Middle frontal gyrus (tissue), 1 donor: ENCODE results near the gene DHRSX.
"Not testable (repeated sequence)": the region's sequence is repeated elsewhere in the genome, so short reads cannot be mapped to it uniquely, and the experiment has no call there.

Source experiments
- DNase-seq: peaks from one replicate; pipeline ENCODE4 v3.0.0-alpha.2; 2015; ENCODE audit warnings: low spot score; ENCODE audit errors: extremely low spot score

The DHRSX gene

DNA sequence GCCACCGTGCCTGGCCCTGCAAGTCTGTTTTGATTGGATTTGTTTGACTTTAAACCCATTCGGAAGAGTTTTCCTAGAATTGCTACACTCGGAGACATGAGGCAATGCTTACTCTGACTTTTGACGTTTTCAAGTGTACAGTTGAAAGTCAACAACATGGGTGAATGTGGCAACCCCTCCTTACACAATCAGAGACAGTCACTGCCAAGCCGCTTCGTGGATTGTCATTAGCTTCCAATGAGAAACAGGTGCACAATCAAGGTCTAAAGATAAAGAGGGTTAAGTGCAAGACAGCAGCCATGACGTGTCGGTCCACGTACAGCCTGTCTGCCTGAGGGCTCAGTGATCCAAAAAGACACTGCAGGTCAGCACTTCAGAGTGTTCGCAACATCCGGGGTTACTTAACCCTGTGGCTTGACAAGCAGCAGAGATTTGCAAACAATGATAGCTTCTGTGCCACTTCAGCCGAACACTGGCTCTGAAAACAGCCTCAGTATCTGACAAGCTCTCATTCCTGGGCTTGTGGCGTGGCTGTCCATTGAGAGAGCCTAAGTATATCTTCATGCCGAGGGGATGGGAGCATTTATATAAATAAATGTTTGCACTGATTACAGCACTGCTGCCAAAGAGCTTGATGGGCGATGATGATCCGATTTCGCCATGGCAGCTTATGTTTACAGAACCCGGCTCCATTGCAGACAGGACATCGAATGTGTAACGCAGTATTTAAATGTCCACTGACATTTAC, 180.0 kb downstream of the DHRSX start:
- DNase-seq = no peak

DNA sequence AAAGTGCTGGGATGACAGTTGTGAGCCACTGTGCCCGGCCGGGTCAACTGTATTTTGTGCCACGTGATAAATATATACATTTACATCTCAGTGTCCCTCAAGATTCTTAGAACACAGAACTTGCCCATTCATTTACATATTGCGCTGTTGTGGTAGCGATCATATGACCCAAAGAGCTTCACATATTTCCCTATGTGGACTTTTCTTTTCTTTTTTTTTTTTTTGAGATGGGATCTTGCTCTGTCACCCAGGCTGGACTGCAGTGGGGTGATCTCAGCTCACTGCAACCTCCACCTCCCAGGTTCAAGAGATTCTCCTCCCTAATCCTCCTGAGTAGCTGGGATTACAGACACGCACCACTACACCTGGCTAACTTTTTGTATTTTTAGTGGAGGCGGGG, 180.7 kb downstream of the DHRSX start:
- no peak for DNase-seq

DNA sequence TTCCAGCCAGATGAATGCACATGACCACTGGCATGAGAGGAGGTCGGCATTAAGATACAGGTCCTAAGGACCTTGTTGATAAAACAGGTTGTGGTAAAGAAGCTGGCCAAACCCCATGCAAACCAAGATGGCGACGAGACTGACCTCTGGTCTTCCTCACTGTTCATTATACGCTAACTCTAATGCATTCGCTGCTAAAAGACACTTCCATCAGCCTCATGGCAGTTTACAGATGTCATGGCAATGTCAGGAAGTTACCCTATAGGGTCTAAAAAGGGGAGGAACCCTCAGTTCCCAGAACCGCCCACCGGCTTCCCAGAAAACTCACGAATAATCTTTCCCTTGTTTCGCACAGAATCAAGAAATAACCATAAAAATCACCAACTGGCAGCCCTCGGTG, 182.4 kb downstream of the DHRSX start:
- no peak for DNase-seq

DNA sequence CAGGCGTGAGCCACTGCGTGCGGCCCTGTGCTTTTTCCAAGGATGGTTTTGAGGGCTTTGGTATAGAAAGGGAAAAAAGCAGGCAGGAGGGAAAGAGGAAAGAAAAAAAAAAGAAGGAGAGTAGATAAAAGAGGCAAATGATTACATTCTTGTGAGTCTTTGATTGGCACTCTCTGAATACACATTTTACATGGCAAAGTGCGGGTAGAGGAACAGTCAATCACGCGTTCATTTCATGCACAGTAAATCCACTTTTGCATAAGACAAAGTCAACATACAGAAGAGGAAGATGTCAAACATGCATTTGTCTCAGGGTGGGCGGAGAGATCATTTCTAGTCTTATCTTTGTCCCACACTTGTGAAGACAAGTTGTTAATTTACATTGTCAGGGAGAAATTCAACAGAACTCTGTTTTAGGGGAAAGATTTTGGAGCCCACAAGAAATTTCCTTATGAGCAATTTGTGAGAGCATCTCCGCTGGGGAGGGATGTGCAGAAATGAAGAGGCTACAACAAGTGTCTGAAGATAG, 183.2 kb downstream of the DHRSX start:
- no peak for DNase-seq

DNA sequence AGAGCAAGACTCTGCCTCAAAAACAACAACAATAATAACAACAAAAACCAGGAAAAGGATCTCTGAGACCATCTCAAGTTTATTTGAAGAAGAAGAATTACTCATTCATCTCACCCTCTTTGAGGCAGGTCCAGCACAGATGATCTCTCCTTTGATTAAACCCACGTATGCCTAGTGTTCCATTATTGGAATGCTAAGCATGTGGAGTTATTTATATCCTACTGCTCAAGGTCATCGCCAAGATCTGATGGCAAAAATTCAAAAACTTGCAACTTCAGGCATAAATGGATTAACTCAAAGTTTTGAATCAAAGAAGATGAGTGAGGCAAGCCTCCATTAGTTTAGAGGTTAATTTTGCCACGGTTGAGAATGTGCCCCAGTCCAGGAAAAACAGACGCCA, 184.2 kb downstream of the DHRSX start:
- DNase-seq = no peak

DNA sequence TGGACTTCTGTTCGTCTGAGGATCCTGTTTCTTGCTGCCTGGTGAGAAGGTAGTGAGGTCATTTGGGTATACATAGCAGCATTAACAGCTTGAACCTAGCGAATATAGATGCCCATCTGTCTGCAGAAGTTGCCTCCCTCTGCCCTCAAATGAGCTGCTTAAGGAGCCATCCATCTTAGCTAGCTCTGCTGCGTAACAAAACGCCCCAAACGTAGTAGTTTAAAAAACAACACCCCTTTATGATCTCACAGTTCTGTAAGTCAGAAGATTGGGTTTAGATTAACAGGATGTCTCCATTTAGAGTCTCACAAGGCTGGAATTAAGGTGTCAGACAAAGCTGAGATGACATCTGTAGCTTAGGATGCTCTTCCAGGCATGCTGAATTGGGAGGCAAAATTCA, 185.3 kb downstream of the DHRSX start:
- DNase-seq = no peak

DNA sequence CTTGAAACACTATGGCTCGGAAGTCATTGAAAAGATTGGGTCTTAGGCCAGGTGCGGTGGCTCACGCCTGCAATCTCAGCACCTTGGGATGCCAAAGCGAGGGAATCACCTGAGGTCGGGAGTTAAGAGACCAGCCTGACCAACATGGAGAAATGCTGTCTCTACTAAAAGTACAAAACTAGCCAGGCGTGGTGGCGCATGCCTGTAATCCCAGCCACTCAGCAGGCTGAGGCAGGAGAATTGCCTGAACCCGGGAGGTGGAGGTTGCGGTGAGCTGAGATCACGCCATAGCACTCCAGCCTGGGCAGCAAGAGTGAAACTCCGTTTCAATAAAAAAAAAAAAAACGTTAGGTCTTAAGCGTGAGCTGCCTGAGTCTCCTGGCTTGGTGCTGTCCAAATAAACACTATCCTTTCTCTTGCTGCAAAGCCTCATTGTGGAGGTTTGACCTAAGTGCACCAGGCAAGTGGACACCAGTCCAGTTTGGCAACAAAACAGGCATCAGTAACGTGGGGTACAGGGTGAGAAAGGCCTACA, 185.9 kb downstream of the DHRSX start:
- no peak for DNase-seq

DNA sequence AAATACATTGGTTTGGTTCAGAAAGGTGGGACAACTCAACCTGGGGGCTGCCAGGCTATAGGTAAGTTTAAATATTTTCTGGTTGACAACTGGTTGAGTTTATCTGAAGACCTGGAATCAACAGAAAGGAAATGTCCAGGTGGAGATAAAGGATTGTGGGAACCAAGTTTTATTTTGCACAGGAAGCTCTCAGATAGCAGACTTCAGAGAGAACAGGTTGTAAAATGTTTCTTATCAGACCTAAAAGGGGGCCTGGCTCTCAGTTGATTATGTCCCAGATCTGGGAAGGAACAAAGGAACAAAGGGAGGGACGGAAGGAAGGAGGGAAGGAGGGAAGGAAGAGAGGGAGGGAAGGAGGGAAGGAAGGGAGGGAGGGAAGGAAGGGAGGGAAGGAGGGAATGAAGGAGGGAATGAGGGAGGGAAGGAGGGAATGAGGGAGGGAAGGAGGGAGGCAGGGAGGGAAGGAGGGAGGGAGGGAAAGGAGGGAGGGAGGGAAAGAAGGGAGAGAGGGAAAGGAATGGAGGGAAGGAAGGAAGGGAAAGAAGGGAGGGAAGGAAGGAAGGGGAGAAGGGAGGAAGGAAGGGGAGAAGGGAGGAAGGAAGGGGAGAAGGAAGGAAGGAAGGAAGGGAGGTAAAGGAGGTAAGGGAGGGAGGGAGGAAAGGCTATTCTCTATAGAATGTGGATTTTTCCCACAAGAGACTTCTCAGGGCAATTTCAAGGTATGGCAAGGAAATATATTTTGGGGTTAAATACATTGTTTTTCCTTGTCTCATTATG, 186.7 kb downstream of the DHRSX start:
- DNase-seq = no peak

DNA sequence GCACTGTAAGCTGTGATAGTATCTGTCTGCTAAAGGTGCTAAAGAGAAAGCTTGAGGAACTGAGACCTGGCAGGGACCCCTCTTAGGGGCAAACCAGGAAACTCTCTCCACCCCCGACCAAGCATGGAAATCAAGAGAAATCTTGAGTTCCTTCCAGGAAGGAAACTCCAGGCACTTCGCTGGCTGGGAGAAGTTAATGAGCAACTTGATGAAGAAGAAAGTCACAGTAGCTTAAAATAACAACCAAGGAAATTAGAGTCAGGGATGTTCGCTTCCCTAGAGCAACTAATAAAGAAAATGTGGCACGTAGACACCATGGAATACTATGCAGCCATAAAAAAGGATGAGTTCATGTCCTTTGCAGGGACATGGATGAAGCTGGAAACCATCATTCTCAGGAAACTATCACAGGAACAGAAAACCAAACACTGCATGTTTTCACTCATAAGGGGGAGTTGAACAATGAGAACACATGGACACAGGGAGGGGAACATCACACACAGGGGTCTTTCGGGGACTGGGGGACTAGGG, 188.7 kb downstream of the DHRSX start:
- not testable (repeated sequence) for DNase-seq

DNA sequence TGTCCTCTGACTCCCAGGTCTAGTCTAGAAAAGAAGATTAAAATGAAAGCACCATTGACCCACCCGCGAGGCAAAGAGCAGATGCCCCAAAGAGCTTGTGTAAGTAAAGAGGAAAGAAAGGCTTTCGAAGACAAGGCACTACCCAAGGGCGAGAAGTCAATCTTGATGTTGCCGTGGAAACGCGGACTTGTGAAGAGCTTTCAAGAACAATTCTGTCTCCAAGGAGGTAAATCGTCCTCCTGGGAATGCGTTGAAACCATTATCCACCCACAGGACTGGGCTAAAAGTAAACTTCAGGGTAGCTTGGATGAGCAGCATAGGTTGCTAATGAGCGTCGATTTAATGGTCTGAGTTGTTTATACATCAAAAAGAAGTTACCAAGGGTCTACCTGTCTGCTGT, 189.3 kb downstream of the DHRSX start:
- DNase-seq = no peak

DNA sequence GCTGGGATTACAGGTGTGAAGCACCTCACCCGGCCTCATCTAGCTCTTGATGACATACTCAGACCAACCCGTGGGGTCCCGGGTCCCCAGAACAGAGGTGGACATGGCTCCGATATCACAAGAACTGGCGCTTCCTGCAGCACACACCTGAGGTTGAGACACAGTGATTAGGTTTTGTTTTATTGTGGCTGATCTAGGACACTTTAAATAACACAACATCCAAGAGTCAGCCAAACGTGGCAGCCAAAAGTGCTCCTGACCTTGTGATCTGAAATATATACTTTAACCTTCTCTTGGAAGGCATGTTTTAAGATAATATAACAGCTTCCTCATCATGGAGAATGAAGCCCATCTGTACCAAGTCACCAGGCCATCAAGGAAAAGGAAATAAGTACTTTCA, 198.9 kb downstream of the DHRSX start:
- no peak for DNase-seq

DNA sequence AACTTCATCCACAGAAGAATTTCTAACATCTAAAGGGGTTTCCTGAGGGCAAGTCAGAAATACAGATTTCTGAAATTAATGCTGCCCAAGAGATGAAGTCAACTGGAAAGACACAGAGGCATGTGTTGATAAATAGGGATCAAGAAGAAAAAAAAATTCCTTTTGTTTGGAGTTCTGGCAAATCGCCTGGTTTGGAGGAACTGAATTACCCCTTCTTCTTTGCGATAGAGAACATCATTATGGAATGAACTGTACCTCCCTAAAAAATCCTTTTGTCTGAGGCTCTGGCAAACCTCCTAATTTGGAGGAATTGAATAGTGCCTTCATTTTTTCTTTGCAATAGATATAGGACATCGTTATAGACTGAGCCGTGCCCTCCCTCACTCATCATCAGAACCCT, 200.9 kb downstream of the DHRSX start:
- no peak for DNase-seq

DNA sequence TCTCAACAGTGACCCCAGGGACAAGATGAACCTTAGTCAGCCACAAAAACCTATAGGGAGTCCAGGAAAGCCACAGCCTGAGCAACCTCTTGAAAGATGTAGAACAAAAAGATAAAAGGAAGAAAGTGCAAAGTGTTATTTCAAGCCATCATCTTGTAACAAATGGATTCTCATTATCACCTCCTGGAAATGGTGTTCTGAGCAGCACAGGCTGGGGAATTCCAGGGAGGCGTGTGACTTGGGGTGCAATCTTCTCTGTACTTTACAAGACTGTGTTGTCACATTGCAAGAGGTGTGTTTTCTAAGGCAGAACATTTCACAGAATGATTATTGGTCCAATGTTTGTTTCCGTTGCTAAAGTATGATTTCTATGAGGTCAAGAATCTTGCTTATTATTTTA, 214.0 kb downstream of the DHRSX start:
- DNase-seq = no peak

DNA sequence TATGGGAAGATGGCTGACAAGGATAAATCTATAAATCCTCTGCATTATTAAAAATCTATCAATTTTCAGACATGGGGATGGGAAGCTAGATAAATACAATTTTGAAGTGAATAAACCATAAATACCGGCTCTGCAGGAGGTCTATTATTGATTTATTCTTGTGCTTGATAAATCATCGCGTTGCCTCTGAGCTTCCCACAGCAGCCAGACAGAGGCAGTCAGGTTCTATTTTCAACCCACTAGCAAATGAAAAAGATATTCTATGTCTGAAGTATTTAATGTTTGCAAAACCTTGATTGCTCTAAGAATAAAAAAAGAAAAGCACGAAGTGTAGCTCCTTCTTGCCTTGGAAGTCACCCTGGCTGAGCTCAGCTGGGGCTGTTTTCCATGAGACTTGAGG, 216.2 kb downstream of the DHRSX start:
- no peak for DNase-seq

DNA sequence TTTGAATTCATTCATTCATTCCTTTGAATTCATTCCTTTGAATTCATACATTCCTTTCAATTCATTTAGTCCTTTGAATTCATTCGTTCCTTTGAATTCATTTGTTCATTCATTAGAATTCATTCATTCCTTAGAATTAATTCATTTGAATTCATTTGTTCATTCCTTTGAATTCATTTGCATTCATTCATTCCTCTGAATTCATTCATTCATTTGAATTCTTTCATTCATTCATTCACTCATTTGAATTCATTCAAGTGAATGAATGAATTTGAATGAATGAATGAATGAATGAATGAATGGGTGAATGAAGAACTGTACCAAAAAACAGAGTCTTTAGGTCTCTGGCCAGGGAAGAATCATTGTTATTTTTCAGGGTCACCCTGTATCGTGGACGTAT, 216.6 kb downstream of the DHRSX start:
- DNase-seq = no peak

DNA sequence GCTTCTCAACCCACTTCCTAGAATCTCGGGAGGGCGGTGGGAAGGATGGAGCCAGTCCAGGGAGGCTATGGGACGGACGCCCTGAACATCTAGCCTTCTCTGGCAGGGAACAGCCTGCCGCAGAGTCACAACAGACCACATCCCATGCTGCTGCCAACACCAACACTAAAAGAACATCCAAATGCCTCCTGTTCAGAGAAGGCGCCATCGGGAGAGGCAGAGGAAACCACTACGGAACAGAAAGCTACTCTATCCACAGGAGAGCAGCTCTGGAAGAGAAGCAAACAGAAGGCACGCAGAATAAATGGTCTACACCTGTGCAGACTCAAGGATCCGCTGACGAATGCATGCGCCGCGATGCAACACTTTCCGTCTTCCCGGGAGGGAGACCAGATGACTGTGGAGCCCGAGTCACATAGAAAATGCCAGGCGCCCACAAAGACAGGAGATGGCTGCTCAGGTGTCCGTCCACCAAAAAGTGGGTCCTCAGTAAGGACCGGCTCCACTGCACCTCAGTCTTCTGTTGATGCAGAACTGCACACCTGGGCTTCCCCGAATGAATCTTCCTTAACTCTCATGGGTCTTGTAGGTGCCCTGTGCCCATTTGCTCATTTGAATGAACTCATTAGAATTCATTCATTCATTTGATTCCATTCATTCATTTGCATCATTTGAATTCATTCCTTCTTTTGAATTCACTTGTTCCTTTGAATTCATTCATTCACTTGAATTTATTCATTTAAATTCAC, 217.5 kb downstream of the DHRSX start:
- no peak for DNase-seq

DNA sequence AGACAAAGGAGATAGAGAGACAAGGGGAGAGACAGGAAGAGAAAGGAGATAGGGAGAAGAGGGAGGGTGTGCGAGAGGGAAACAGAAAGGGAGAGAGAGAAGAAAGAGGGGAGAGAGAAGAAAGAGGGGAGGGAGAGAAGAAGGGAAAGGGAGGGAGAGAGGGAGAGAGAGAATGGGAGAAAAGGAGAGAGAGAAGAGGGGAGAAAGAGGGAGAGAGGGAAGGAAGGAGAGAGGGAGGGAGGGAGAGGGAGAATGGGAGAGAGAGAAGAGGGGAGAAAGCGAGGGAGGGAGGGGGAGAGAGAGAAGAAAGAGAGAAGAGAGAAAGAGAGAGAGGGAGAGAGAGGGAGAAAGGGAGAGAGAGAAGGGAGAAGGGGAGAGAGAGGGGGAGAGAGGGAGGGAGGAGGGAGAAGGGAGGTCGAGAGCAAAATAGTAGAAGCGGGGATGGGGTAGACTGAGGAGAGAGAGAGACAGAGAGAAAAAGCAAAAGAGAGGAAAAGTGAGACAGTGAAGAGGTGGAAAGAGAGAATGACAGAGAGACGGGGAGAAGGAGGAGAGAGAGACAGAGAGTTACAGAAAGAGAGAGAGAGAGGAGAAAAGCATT, 218.2 kb downstream of the DHRSX start:
- no peak for DNase-seq

DNA sequence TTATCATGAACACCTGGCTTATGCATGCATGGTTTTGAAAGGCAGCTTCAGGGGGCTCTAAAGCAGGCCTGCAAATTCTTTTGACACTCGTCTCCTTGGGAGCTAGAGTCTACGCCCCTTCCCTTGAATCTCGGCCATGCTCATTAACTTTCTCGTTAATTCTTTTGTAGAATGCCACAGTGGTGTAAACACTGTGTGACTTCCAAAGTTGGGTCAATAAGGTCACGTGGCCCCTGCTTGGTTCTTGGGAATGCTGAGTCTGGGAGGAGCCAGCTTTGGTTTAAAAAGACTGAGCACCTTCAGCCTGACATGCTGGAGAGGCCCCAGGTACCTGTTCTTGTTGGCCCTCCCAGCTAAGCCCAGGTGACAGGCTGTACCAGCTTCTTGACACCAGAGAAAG, 228.4 kb downstream of the DHRSX start:
- no peak for DNase-seq

DNA sequence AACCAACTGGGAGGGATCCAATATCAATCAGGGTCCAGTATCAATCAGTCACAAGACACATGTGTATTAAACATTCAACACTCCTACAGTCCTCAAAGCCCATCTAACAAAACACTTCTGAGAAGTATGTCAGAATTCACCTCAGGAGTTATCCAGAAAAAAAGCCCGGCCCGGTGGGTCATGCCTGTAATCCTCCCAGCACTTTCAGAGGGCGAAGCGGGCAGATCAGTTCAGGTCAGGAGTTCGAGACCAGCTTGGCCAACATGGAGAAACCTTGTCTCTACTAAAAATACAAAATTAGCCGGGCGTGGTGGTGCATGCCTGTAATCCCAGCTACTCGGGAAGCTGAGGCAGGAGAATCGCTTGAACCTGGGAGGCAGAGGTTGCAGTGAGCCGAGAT, 229.2 kb downstream of the DHRSX start:
- not testable (repeated sequence) for DNase-seq

DNA sequence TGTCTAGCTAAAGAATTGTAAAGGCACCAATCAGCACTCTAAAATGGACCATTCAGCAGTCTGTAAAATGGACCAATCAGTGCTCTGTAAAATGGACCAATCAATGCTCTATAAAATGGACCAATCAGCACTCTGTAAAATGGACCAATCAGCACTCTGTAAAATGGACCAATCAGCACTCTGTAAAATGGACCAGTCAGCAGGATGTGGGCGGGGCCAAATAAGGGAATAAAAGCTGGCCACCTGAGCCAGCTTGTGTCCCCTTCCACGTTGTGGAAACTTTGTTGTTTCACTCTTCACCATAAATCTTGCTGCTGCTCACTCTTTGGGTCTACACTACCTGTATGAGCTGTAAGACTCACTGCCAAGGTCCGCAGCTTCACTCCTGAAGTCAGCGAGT, 230.0 kb downstream of the DHRSX start:
- DNase-seq = not testable (repeated sequence)

DNA sequence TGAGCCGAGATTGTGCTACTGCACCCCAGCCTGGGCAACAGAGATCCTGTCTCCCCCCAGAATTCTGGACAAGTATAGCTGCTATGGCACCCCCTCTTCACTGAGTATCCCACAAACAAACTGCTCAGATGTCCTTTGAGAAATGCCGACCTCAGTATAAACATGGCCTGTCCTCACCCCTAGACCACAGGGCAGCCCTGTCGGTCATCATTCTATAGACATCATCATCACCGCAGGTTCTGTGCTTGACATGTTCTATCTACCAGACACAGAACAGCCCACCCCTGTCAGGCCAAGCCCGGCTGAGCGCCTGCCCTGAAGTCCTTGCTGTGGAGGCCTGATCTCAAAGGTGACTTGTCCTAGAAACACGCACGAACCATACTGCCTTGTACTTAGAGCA, 232.9 kb downstream of the DHRSX start:
- no peak for DNase-seq
